Upper lobe of left lung (tissue), 4 donors: ENCODE results near the gene TCERG1L.

Source experiments
- CTCF ChIP-seq, 6 experiments: fragments of 450-650 bp in 4 of 6; fragments of 200-600 bp in 2 of 6; sonication (generic) in 2 of 6; IDR thresholded peaks; one replicate each; pipeline ENCODE4 v1.5.1; 2016 to 2019; ENCODE audit warnings: antibody characterized with exemption in 6 of 6
- POLR2A ChIP-seq, 4 donors: fragments of 450-650 bp; IDR thresholded peaks; one replicate each; pipeline ENCODE4 v1.5.1; 2016 to 2017; ENCODE audit warnings: antibody characterized with exemption in 4 of 4, mild to moderate bottlenecking in 2 of 4
- POLR2AphosphoS5 ChIP-seq, 2 donors: sonication (generic); formaldehyde crosslinking; IDR thresholded peaks; one replicate each; pipeline ENCODE4 v1.5.1; 2017; ENCODE audit warnings: antibody characterized with exemption in 2 of 2

GRCh38 chr10:131311661-131312477 is at the start of gene TCERG1L:
- no peak for TF ChIP-seq CTCF (IDR thresholded peaks at IDR 0.05)
- TF ChIP-seq POLR2A (IDR thresholded peaks at IDR 0.05) = no peak
- no peak for TF ChIP-seq POLR2AphosphoS5 (IDR thresholded peaks at IDR 0.05)
